ENCODE data around the gene NAA11. TPM values are rescaled to one million over a fixed set of nuclear protein-coding genes. Genes with fewer than 3 reads are reported as not detected.

NAA11 gene
- total RNA-seq (2021) (not detected in 2 replicates), Bru-seq, nascent RNA (not detected), BruChase-seq, experiment 1, labeled RNA remaining after a 2-hour chase (not detected), BruChase-seq, experiment 2, labeled RNA remaining after a 6-hour chase (not detected)
- long read RNA-seq: 0 reads

DNA sequence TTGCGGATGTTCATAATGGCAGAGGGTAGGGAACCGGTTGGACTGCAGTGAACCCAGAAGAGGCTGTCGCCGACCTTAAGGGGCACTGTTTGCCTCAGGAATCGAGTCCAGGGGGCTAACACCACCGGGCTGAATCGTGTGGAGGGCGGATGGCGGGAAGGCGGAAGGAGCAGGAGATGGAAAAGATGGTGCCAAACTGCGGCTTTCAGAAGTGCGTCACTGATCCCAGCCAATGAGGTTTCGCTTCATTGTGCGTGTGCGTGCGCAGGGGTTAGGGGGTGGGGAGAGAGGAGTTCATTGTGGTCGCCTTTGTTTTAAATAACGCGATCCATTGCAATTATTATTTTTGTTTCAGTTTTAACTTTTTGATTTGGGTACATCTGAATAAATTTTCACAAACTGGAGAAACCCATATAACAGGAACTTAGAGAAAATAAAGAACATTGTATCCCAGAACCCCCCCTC, at the start of gene NAA11:
NAA11 (minus strand) TSS at position 198 of the 465 bp plus-strand sequence; CDS start at position 14, 184 bp downstream.
- CTCF ChIA-PET: no interaction called here
- no peak within 1 kb of the TSS for H3K27ac ChIP-seq (ENCODE audit: low read depth, low read length, poor library complexity, severe bottlenecking)
- intact Hi-C loops (cut with micrococcal nuclease; ENCODE audit: unreplicated experiment): no loop called here
- no peaks in the 10 kb centered on the region for H3K4me1 ChIP-seq (ENCODE audit: insufficient read depth, low read length, poor library complexity, severe bottlenecking)
- H3K36me3 ChIP-seq (ENCODE audit: insufficient read depth, low read length, poor library complexity, severe bottlenecking): no peaks in the 10 kb centered on the region
- no peaks in the 10 kb centered on the region for H3K27me3 ChIP-seq (replicated peaks; ENCODE audit: insufficient read depth, low read depth, low read length, poor library complexity)
- no peaks in the 10 kb centered on the region for H3K9me3 ChIP-seq (ENCODE audit: low read depth, low read length, poor library complexity, severe bottlenecking)
- DNase-seq (ENCODE audit: low spot score): no peak
- no peak within 1 kb of the TSS for H3K4me3 ChIP-seq (ENCODE audit: low read depth, low read length, poor library complexity, severe bottlenecking)
- no TSS peak for BruUV-seq (replicated peaks)
- POLR2A ChIA-PET (ENCODE audit: low non-redundant PET): no interaction called here
- TF ChIP-seq EZH2 (IDR thresholded peaks at IDR 0.05; ENCODE audit: borderline replicate concordance, low read depth, low read length, poor library complexity, severe bottlenecking) (no peak), CTCF (conservative IDR thresholded peaks at IDR 0.05; ENCODE audit: low read depth, low read length) (no peak)

- CTCF ChIA-PET: no interaction called here
These were observed 44.2 kb upstream of the NAA11 start for GRCh38 chr4:79370026-79370425.

DNA sequence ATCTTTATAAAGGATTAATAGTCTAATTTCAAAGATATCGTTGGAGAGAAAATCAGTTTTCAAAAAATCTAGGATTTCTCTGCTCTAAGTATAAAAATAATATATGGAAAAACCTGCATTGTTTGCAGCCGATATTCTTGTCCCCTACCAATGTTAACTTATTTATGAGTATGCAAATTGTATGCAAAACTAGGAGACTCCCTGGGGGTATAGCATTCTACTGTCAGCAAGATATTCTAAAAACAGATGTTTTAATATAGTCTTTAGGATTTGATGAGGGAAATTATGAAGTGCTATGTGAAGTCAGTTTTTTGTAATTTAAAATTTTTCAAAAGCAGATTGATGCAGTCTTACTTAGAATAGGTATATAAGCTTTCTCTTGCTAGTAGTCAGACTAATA, 41.2 kb upstream of the NAA11 start:
- H3K9me3 ChIP-seq (ENCODE audit: low read depth, low read length, poor library complexity, severe bottlenecking): no peaks in the 10 kb centered on the region
- H3K4me3 ChIP-seq (ENCODE audit: low read depth, low read length, poor library complexity, severe bottlenecking): no peak overlapping the region
- no peak overlapping the region for H3K27ac ChIP-seq (ENCODE audit: low read depth, low read length, poor library complexity, severe bottlenecking)
- TF ChIP-seq EZH2 (IDR thresholded peaks at IDR 0.05; ENCODE audit: borderline replicate concordance, low read depth, low read length, poor library complexity, severe bottlenecking) (no peak), CTCF (conservative IDR thresholded peaks at IDR 0.05; ENCODE audit: low read depth, low read length) (no peak)
- ChIA-PET CTCF (no interaction called here), POLR2A (ENCODE audit: low non-redundant PET) (no interaction called here)
- H3K4me1 ChIP-seq (ENCODE audit: insufficient read depth, low read length, poor library complexity, severe bottlenecking): no peaks in the 10 kb centered on the region
- no peaks in the 10 kb centered on the region for H3K36me3 ChIP-seq (ENCODE audit: insufficient read depth, low read length, poor library complexity, severe bottlenecking)
- BruUV-seq (replicated peaks): no TSS peak
- intact Hi-C loops (cut with micrococcal nuclease; ENCODE audit: unreplicated experiment): no loop called here
- no peaks in the 10 kb centered on the region for H3K27me3 ChIP-seq (replicated peaks; ENCODE audit: insufficient read depth, low read depth, low read length, poor library complexity)
- no peak for DNase-seq (ENCODE audit: low spot score)

More at GRCh38 chr4:79370026-79370425, 44.2 kb upstream of the NAA11 start:
- Histone ChIP-seq H3K36me3 (ENCODE audit: insufficient read depth, low read length, poor library complexity, severe bottlenecking) (no peaks in the 10 kb centered on the region), H3K27ac (ENCODE audit: low read depth, low read length, poor library complexity, severe bottlenecking) (no peak overlapping the region), H3K9me3 (ENCODE audit: low read depth, low read length, poor library complexity, severe bottlenecking) (no peaks in the 10 kb centered on the region), H3K27me3 (replicated peaks; ENCODE audit: insufficient read depth, low read depth, low read length, poor library complexity) (no peaks in the 10 kb centered on the region), H3K4me3 (ENCODE audit: low read depth, low read length, poor library complexity, severe bottlenecking) (no peak overlapping the region), H3K4me1 (ENCODE audit: insufficient read depth, low read length, poor library complexity, severe bottlenecking) (no peaks in the 10 kb centered on the region)
- DNase-seq (ENCODE audit: low spot score): no peak
- BruUV-seq (replicated peaks): no TSS peak
- TF ChIP-seq EZH2 (IDR thresholded peaks at IDR 0.05; ENCODE audit: borderline replicate concordance, low read depth, low read length, poor library complexity, severe bottlenecking): no peak
- POLR2A ChIA-PET (ENCODE audit: low non-redundant PET): no interaction called here
- intact Hi-C loops (cut with micrococcal nuclease; ENCODE audit: unreplicated experiment): no loop called here

- no peak for TF ChIP-seq EZH2 (IDR thresholded peaks at IDR 0.05; ENCODE audit: borderline replicate concordance, low read depth, low read length, poor library complexity, severe bottlenecking)
- no peak for TF ChIP-seq CTCF (conservative IDR thresholded peaks at IDR 0.05; ENCODE audit: low read depth, low read length)
- CTCF ChIA-PET: no interaction called here
- Histone ChIP-seq H3K27me3 (replicated peaks; ENCODE audit: insufficient read depth, low read depth, low read length, poor library complexity) (no peaks in the 10 kb centered on the region), H3K27ac (ENCODE audit: low read depth, low read length, poor library complexity, severe bottlenecking) (no peak overlapping the region), H3K9me3 (ENCODE audit: low read depth, low read length, poor library complexity, severe bottlenecking) (no peaks in the 10 kb centered on the region), H3K36me3 (ENCODE audit: insufficient read depth, low read length, poor library complexity, severe bottlenecking) (no peaks in the 10 kb centered on the region), H3K4me1 (ENCODE audit: insufficient read depth, low read length, poor library complexity, severe bottlenecking) (no peaks in the 10 kb centered on the region), H3K4me3 (ENCODE audit: low read depth, low read length, poor library complexity, severe bottlenecking) (no peak overlapping the region)
- BruUV-seq (replicated peaks): no TSS peak
- POLR2A ChIA-PET (ENCODE audit: low non-redundant PET): no interaction called here
- intact Hi-C loops (cut with micrococcal nuclease; ENCODE audit: unreplicated experiment): no loop called here
- no peak for DNase-seq (ENCODE audit: low spot score)
These were observed 40.6 kb upstream of the NAA11 start for GRCh38 chr4:79366422-79366821.
